ENCODE results near the gene PGAM1. TPM values are rescaled to one million over a fixed set of nuclear protein-coding genes. Genes with fewer than 3 reads are reported as not detected.

The PGAM1 gene
- total and polyA plus RNA-seq, 2 of the 13 experiments (the other 11 are each of a cell fraction or from before 2014, with no cell fraction given): 354 to 483 TPM

GRCh38 chr10:97411406-97411805 is 14.6 kb upstream of the PGAM1 start (continued):
- TF ChIP-seq ZNF496 (CRISPR knock-in tag; IDR thresholded peaks at IDR 0.05; ENCODE audit: insufficient replicate concordance): no peak
- TF ChIP-seq ASH2L (IDR thresholded peaks at IDR 0.05; ENCODE audit: insufficient read length, low read depth, low read length): no peak
- TF ChIP-seq POLR2AphosphoS2 (IDR thresholded peaks at IDR 0.05; ENCODE audit: low read depth, low read length): no peak
- no peak for TF ChIP-seq BCL3 (CRISPR knock-in tag; IDR thresholded peaks at IDR 0.05)
- no peak for TF ChIP-seq SNAPC5 (CRISPR knock-in tag; IDR thresholded peaks at IDR 0.05; ENCODE audit: borderline replicate concordance)
- TF ChIP-seq ZBTB3 (CRISPR knock-in tag; IDR thresholded peaks at IDR 0.05; ENCODE audit: borderline replicate concordance, low read depth): no peak
- TF ChIP-seq GATAD2A (CRISPR knock-in tag; IDR thresholded peaks at IDR 0.05): peak; percentile 51; the same call in 1 of the 2 replicates
- no peak for TF ChIP-seq ZFP36L2 (CRISPR knock-in tag; IDR thresholded peaks at IDR 0.05)
- TF ChIP-seq ONECUT2 (CRISPR knock-in tag; IDR thresholded peaks at IDR 0.05): no peak
- TF ChIP-seq NFKB2 (CRISPR knock-in tag; IDR thresholded peaks at IDR 0.05; ENCODE audit: borderline replicate concordance): no peak
- no peak for TF ChIP-seq ARNT (IDR thresholded peaks at IDR 0.05)
- TF ChIP-seq NR2F1 (CRISPR knock-in tag; IDR thresholded peaks at IDR 0.05): peak; percentile 42 to 85; a peak in 3 of 4 replicates
- TF ChIP-seq ZNF44 (CRISPR knock-in tag; IDR thresholded peaks at IDR 0.05): no peak
- no peak for TF ChIP-seq BRF2 (CRISPR knock-in tag; IDR thresholded peaks at IDR 0.05)
- no peak for TF ChIP-seq ZNF275 (CRISPR knock-in tag; IDR thresholded peaks at IDR 0.05; ENCODE audit: borderline replicate concordance)
- TF ChIP-seq HNF4A (CRISPR knock-in tag; IDR thresholded peaks at IDR 0.05): peak; percentile 68
- TF ChIP-seq JUNB (CRISPR knock-in tag; IDR thresholded peaks at IDR 0.05; ENCODE audit: borderline replicate concordance): no peak
- TF ChIP-seq SSRP1 (CRISPR knock-in tag; IDR thresholded peaks at IDR 0.05): no peak
- no peak for TF ChIP-seq IRF1 (CRISPR knock-in tag; IDR thresholded peaks at IDR 0.05; ENCODE audit: low read depth)
- no peak for TF ChIP-seq NFATC3 (CRISPR knock-in tag; IDR thresholded peaks at IDR 0.05)
- TF ChIP-seq MNT (IDR thresholded peaks at IDR 0.05): no peak
- no peak for TF ChIP-seq ZNF280D (CRISPR knock-in tag; IDR thresholded peaks at IDR 0.05)

Data from HepG2 (cell line).